ENCODE data around the gene PEX14. TPM values are rescaled to one million over a fixed set of nuclear protein-coding genes. Genes with fewer than 3 reads are reported as not detected.

Gene PEX14
- total RNA-seq, 1 experiment from 2014 or later, result 29.3 TPM

DNA sequence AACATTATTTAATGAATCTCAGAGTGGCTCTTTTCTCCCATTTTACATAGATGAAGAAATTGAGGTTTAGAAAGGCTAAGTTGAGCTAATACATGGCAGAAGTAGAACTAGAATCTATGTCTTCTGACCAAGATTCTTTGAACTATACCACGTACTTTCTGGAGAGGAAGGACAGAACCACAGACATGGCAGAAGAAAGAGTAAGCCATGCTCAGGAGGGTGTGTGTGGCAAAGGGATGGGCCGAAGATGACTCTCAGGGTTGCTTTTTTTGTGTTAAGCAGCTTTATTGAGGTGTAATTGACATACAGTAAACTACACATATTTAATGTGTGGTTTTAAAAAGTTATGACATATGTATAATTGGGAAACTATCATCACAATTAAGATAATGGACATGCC is 69.5 kb downstream of the PEX14 start:
- H2AFZ ChIP-seq (ENCODE audit: low read depth, low read length, poor library complexity, severe bottlenecking), result no peak overlapping the region
- H3K79me2 ChIP-seq (ENCODE audit: insufficient read depth, low read length), result peaks cover 2% of the 10 kb centered on the region
- ATAC-seq, result no peak
- H4K20me1 ChIP-seq (ENCODE audit: insufficient read depth), result no peaks in the 10 kb centered on the region
- H3K4me2 ChIP-seq (ENCODE audit: low read length), result no peak overlapping the region
- H3K9ac ChIP-seq (ENCODE audit: low read length), result no peak overlapping the region
- no peak for DNase-seq (ENCODE audit: low read depth, low spot score)
- ChIA-PET CTCF (no interaction called here), POLR2A (no interaction called here), RAD21 (ENCODE audit: low non-redundant PET in 1 of 2, low total read pairs in 2 of 2, uncharacterized antibody in 2 of 2, unreplicated experiment in 2 of 2) (no interaction called here)
- no peak for TF ChIP-seq SRF (IDR thresholded peaks at IDR 0.05; ENCODE audit: low read depth)
- no peak for TF ChIP-seq ZFX (IDR thresholded peaks at IDR 0.05)
- TF ChIP-seq YY1 (IDR thresholded peaks at IDR 0.05; ENCODE audit: extremely low read depth, insufficient replicate concordance, low read depth, low read length), result no peak
- no peak for TF ChIP-seq POLR2A (IDR thresholded peaks at IDR 0.05; ENCODE audit: borderline replicate concordance, extremely low read depth, insufficient read depth, insufficient read length)
- no peak for TF ChIP-seq JUND (IDR thresholded peaks at IDR 0.05)
- H3K9me2 ChIP-seq (ENCODE audit: insufficient read depth), result no peaks in the 10 kb centered on the region
- peaks cover 0 to 3% of the 10 kb centered on the region in 2 experiments; a peak in 1 of 4 replicates for H3K36me3 ChIP-seq (ENCODE audit: control insufficient read depth in 1 of 2, insufficient read depth in 2 of 2, low read length in 2 of 2)
- intact Hi-C loops (cut with micrococcal nuclease), result no loop called here
- H3K4me1 ChIP-seq (ENCODE audit: control insufficient read depth in 1 of 2, insufficient read depth in 2 of 2, low read length in 2 of 2), result peaks cover 3 to 6% of the 10 kb centered on the region in 2 experiments; a peak in 1 of 4 replicates
- no peak overlapping the region for H3K4me3 ChIP-seq (replicated peaks in 1 of 2; ENCODE audit: low read depth in 1 of 2, low read length in 2 of 2)
- no peaks in the 10 kb centered on the region for H3K27me3 ChIP-seq (ENCODE audit: insufficient read depth, low read length)
- no peak overlapping the region for H3K27ac ChIP-seq (ENCODE audit: low read depth, low read length)
- no TSS peak for BruUV-seq (replicated peaks)
- no peaks in the 10 kb centered on the region for H3K9me3 ChIP-seq (ENCODE audit: control insufficient read depth in 1 of 2, insufficient read depth in 1 of 2, low read depth in 1 of 2, low read length in 2 of 2)

DNA sequence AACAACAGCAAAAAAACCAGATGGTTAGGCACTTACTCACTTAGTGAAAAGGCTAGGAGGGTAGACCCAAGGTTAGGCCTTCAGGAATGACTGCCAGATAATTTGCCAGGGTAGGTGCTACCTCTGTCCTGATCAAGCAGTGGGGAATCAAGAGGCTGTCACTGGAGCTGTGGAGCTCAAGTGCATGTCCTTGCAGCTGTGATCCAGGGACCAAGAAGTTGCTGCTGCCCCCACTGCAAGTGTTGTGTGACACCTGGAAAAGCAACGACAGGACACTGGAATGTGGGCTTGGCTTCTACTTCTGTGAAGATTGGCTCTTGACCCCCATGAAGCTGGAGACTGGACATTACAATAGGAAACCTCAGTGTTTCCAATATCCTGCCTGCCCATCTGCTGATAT is 72.1 kb downstream of the PEX14 start:
- DNase-seq (ENCODE audit: low read depth, low spot score), result no peak
- Histone ChIP-seq H3K36me3 (ENCODE audit: control insufficient read depth in 1 of 2, insufficient read depth in 2 of 2, low read length in 2 of 2) (peaks cover 0 to 3% of the 10 kb centered on the region in 2 experiments; a peak in 1 of 4 replicates), H3K4me2 (ENCODE audit: low read length) (no peak overlapping the region), H3K4me3 (replicated peaks in 1 of 2; ENCODE audit: low read depth in 1 of 2, low read length in 2 of 2) (no peak overlapping the region), H2AFZ (ENCODE audit: low read depth, low read length, poor library complexity, severe bottlenecking) (no peak overlapping the region), H3K79me2 (ENCODE audit: insufficient read depth, low read length) (peaks cover 2% of the 10 kb centered on the region), H4K20me1 (ENCODE audit: insufficient read depth) (no peaks in the 10 kb centered on the region), H3K9ac (ENCODE audit: low read length) (no peak overlapping the region), H3K27ac (ENCODE audit: low read depth, low read length) (no peak overlapping the region), H3K4me1 (ENCODE audit: control insufficient read depth in 1 of 2, insufficient read depth in 2 of 2, low read length in 2 of 2) (peaks cover 3 to 6% of the 10 kb centered on the region in 2 experiments; a peak in 1 of 4 replicates), H3K9me3 (ENCODE audit: control insufficient read depth in 1 of 2, insufficient read depth in 1 of 2, low read depth in 1 of 2, low read length in 2 of 2) (no peaks in the 10 kb centered on the region), H3K9me2 (ENCODE audit: insufficient read depth) (no peaks in the 10 kb centered on the region), H3K27me3 (ENCODE audit: insufficient read depth, low read length) (no peaks in the 10 kb centered on the region)
- ATAC-seq, result no peak
- ChIA-PET CTCF (no interaction called here), RAD21 (ENCODE audit: low non-redundant PET in 1 of 2, low total read pairs in 2 of 2, uncharacterized antibody in 2 of 2, unreplicated experiment in 2 of 2) (no interaction called here), POLR2A (no interaction called here)
- no TSS peak for BruUV-seq (replicated peaks)
- intact Hi-C loops (cut with micrococcal nuclease), result no loop called here
- TF ChIP-seq EGR1 (IDR thresholded peaks at IDR 0.05; ENCODE audit: low read depth) (no peak), SP1 (IDR thresholded peaks at IDR 0.05; ENCODE audit: low read depth) (no peak), ATF3 (IDR thresholded peaks at IDR 0.05) (no peak), CTCF (IDR thresholded peaks at IDR 0.05 in 2 of 3, conservative IDR thresholded peaks at IDR 0.05 in 1 of 3; ENCODE audit: borderline replicate concordance in 1 of 3, insufficient read depth in 1 of 3, low read depth in 2 of 3, low read length in 2 of 3) (no peak), POLR2A (IDR thresholded peaks at IDR 0.05; ENCODE audit: borderline replicate concordance, extremely low read depth, insufficient read depth, insufficient read length) (no peak), FOSL1 (IDR thresholded peaks at IDR 0.05; ENCODE audit: low read depth) (no peak), ZNF274 (IDR thresholded peaks at IDR 0.05; ENCODE audit: low read depth, low read length) (no peak), REST (IDR thresholded peaks at IDR 0.05; ENCODE audit: low read depth) (no peak), JUND (IDR thresholded peaks at IDR 0.05) (no peak)
- TF ChIP-seq, protein P1, sequence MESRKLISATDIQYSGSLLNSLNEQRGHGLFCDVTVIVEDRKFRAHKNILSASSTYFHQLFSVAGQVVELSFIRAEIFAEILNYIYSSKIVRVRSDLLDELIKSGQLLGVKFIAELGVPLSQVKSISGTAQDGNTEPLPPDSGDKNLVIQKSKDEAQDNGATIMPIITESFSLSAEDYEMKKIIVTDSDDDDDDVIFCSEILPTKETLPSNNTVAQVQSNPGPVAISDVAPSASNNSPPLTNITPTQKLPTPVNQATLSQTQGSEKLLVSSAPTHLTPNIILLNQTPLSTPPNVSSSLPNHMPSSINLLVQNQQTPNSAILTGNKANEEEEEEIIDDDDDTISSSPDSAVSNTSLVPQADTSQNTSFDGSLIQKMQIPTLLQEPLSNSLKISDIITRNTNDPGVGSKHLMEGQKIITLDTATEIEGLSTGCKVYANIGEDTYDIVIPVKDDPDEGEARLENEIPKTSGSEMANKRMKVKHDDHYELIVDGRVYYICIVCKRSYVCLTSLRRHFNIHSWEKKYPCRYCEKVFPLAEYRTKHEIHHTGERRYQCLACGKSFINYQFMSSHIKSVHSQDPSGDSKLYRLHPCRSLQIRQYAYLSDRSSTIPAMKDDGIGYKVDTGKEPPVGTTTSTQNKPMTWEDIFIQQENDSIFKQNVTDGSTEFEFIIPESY (IDR thresholded peaks at IDR 0.05; ENCODE audit: extremely low read depth, insufficient replicate concordance, low read length), result no peak
